Head of caudate nucleus (tissue), 42 donors: ENCODE results near the gene ARHGEF4.
A peak's percentile ranks its signal among the peaks of the same experiment; 100 is the strongest.

Source experiments
- DNase-seq, 42 donors: peaks; one replicate each; pipeline versions ENCODE4 v3.0.0 to v3.0.0-alpha.2; 2020 to 2021; ENCODE audit warnings: mixed read lengths in 7 of 42
- intact Hi-C: fragments of 100-400 bp; cut with DNase I; formaldehyde crosslinking; loops from one replicate; pipeline ENCODE4 v1.15.0; 2022

The ARHGEF4 gene

DNA sequence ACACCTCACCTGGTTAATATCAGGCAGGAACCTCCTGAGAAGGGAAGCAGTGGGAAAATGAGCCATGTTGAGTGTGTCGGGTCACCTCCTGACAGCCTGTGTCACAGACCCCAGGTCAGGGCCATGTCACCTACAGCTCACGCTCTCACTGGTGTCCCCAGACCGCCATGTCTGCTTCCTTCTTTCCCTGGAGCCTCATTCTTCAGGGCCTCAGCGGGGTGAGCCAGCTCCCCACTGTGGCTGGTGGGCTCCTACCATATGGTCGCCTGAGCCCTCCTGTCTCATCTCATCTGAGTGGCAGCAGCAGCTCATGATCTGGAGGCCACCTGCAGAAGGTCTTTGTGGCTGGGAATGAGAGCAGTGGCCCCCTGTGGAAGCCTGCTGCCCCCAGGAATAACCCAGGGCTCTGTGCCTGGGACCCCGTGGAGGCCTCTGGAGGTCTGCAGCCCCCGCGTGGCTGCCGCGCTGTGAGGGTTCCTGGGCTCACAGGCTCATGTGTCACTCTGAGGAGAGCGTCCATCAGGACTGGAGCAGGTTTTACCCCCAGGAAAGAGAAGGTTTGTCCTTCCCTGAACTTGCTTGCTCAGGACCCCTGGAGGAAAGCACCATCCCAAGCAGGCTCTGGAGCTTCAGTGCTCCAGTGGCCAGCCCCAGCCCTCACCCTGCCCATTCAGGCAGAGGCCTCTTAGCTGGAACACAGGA is 200.1 kb downstream of the ARHGEF4 start:
- DNase-seq, result peak in 6 of 42 donors; percentile 6 to 38 (median 28)
- intact Hi-C loops, result no loop called here

- intact Hi-C loops, result no loop called here
- peak in 6 of 42 donors; percentile 3 to 41 (median 20) for DNase-seq
Measured at GRCh38 chr2:131037398-131038257, 200.9 kb downstream of the ARHGEF4 start.

DNA sequence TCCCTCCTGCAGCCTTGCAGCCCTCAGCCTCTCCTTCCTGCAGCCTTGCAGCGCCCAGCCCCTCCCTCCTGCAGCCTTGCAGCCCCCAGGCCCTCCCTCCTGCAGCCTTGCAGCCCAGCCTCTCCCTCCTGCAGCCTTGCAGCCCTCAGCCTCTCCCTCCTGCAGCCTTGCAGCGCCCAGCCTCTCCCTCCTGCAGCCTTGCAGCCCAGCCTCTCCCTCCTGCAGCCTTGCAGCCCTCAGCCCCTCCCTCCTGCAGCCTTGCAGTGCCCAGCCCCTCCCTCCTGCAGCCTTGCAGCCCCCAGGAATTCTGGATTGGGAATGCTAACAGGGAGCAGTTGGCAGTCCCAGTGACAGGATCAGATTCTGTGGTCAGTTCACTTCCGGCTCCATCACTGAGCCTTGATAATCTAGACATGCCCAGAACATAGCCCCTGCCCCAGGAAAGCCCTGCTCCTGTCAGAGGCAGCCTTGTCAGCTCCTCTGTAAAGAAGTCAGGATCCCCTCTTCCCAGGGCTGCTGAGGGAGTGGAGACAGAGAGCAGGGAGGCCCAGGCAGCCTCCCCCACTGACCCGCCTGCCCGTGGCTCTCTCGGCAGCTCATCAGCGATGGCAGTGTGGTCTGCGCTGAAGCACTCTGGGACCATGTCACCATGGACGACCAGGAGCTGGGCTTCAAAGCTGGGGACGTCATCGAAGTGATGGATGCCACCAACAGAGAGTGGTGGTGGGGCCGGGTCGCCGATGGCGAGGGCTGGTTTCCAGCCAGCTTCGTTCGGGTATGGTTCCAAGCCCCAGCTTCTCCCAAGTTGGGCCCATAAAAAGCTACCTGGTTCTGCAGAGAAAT is 201.8 kb downstream of the ARHGEF4 start:
- DNase-seq, result peak in 5 of 42 donors; percentile 7 to 41 (median 25)
- intact Hi-C loops, result no loop called here

DNA sequence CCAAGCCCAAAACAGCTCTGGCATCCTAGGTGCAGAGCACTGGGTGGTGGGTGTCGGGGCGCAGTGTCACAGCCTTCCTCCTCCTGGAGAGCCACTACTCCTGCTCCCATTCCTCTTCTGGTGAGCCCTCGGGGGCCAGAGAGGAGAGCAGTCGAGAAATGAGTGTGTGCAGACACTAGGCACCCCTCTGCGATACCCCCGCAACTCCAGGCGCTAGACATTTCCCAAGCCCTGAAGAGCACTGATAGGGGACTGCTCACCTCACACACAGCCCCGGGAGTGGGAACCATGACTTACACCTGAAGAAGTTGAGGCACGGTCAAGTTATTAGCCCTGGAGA is 202.4 kb downstream of the ARHGEF4 start:
- DNase-seq, result peak in 5 of 42 donors; percentile 5 to 41 (median 34)
- intact Hi-C loops, result no loop called here

GRCh38 chr2:131039535-131039907 is 202.8 kb downstream of the ARHGEF4 start:
- intact Hi-C loops, result no loop called here
- peak in 38 of 42 donors; percentile 36 to 85 (median 68) for DNase-seq

DNA sequence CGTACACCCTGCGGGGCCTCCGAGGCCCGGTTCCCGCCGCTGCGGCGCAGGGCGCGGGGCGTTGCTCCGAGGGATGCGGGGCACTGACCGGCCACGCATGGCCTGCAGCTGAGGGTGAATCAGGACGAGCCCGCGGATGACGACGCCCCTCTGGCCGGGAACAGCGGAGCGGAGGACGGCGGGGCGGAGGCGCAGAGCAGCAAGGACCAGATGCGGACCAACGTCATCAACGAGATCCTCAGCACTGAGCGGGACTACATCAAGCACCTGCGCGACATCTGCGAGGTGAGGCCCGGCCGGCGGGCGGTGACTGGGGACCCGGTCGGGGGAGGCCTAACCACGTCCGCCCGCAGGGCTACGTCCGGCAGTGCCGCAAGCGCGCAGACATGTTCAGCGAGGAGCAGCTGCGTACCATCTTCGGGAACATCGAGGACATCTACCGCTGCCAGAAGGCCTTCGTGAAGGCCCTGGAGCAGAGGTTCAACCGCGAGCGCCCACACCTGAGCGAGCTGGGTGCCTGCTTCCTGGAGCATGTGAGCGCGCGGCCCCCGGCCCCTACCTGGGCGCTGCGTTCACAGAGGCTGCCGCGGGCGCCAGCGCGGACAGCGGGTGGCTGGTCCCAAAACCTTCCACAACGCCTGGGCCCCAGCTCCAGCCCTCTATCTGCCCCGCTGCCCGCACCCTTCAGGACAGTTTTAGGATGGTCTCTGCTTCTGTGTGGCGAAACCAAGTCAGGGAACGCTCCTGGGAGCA is 203.4 kb downstream of the ARHGEF4 start:
- intact Hi-C loops, result loop anchor here (5.0 kb wide), 1 partner anchor 52 kb away; the partner anchor contains the start of gene FAM168B

DNA sequence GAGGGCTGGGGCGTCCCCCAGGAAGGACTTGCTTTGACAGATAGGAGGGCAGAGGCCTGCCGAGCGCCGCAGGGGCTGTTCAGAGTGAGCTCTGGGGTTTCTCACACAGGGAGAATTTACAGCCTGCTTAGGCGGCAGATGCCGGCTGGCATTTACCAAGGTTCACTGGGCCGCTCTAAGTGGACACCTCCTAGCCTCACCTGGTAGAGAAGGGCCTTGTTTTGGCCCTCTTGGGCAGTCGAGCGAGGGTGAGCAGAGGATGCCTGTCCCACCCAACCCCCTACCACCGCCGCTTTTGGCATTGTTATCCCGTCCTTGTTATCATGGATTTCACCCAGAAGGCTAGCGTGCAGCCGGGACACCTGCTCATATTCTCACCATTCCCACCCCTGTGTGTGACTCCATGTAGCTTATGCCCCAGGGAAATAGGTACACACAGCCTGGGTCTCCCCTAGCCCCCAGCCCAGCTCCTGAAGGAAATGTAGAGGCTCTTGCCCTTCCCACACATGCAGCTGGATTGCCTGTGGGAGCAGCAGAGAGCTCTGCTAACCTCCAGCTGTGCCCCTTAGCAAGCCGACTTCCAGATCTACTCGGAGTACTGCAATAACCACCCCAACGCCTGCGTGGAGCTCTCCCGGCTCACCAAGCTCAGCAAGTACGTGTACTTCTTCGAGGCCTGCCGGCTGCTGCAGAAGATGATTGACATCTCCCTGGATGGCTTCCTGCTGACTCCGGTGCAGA is 204.1 kb downstream of the ARHGEF4 start:
- intact Hi-C loops, result loop anchor here (5.0 kb wide), 1 partner anchor 51 kb away; the partner anchor contains the start of gene FAM168B
- peak in 40 of 42 donors; percentile 56 to 95 (median 79) for DNase-seq

More for the DNA sequence above, 203.4 kb downstream of the ARHGEF4 start:
- DNase-seq, result peak in 4 of 42 donors; percentile 18 to 54 (median 30)

- DNase-seq, result peak in 3 of 42 donors; percentile 24 to 41 (median 31)
- intact Hi-C loops, result loop anchor here (5.0 kb wide), 1 partner anchor 51 kb away; the partner anchor contains the start of gene FAM168B
Measured at GRCh38 chr2:131041402-131042147, 204.9 kb downstream of the ARHGEF4 start.

DNA sequence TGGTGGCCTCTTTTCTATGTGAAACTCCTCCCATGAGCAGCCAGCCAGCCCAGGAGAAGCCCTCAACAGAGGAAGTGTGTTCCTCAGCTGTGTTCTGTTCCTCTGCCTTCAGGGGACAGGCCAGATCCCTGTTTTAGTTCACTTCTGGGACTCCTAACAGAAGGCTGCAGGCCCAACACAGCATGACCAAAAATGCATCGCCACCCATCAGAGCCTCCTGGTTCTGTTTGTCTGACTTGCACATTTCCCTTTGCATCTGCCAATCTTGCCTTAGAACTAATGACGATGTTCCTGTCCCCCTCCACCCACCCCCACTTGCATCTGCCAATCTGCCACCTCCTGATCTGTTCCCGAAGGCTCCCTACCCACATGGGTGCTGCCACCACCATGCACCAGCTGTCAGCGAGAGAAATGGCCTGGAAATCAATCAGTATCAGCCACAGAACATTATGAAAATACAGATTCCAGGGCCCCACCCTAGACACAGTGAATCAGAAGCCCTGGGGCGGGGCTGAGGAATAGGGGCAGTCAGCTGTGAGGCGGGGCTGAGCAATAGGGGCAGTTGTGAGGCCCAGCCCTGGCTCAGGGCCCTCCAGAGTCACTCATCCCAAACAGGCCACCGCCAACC is 205.5 kb downstream of the ARHGEF4 start:
- intact Hi-C loops, result loop anchor here (5.0 kb wide), 1 partner anchor 50 kb away; the partner anchor contains the start of gene FAM168B
- peak in 39 of 42 donors; percentile 45 to 93 (median 75) for DNase-seq

GRCh38 chr2:131043199-131044074 is 206.7 kb downstream of the ARHGEF4 start:
- DNase-seq, result peak in 4 of 42 donors; percentile 1 to 41 (median 29)
- intact Hi-C loops, result loop anchor here (5.0 kb wide), 1 partner anchor 49 kb away; the partner anchor contains the start of gene FAM168B

DNA sequence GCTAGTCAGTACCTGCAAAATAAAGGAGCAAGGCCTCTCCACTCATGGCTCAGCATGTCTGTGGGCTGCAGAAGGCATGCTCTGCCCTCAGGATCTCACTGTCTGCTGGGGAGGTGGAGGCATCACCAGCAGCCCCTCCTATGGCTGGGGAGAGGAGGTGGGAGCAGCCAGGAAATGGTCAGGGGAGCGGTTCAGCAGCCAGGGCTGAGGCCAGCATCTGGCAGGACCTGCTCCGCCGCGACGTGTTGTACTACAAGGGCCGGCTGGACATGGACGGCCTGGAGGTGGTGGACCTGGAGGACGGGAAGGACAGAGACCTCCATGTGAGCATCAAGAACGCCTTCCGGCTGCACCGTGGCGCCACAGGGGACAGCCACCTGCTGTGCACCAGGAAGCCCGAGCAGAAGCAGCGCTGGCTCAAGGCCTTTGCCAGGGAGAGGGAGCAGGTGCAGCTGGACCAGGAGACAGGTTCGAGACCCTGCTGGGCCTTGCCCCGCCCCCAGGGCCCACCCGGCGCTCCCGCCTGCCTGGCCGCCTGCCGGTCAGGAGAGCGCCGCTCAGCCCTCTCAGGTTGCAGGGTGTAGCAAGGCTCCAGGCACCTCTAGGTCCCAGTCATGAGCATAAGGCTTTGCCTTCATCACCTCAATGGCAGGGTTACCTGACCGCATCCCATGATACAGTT is 207.5 kb downstream of the ARHGEF4 start:
- peak in 6 of 42 donors; percentile 0 to 38 (median 22) for DNase-seq
- intact Hi-C loops, result loop anchor here (5.0 kb wide), 1 partner anchor 48 kb away; the partner anchor contains the start of gene FAM168B

DNA sequence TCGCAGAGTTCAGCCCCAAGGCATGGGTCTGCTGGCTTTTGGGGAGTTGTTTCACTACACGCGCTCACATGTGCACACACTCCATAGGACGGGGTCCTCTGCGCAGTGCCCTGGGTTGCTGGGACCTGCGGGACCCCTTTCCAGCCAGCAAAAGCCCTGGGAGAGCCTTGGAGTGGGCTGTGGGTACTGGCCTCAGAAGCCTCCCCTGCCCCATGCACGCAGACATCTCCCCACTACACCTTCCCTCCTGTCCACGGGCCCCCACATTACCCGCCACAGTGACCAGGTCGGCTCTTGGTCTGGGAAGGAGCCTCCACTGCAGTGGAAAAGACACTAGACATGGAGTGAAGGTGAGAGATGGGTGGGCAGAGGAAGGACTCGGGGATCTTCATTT is 208.0 kb downstream of the ARHGEF4 start:
- DNase-seq, result peak in 5 of 42 donors; percentile 1 to 33 (median 17)
- intact Hi-C loops, result loop anchor here (5.0 kb wide), 1 partner anchor 48 kb away; the partner anchor contains the start of gene FAM168B

DNA sequence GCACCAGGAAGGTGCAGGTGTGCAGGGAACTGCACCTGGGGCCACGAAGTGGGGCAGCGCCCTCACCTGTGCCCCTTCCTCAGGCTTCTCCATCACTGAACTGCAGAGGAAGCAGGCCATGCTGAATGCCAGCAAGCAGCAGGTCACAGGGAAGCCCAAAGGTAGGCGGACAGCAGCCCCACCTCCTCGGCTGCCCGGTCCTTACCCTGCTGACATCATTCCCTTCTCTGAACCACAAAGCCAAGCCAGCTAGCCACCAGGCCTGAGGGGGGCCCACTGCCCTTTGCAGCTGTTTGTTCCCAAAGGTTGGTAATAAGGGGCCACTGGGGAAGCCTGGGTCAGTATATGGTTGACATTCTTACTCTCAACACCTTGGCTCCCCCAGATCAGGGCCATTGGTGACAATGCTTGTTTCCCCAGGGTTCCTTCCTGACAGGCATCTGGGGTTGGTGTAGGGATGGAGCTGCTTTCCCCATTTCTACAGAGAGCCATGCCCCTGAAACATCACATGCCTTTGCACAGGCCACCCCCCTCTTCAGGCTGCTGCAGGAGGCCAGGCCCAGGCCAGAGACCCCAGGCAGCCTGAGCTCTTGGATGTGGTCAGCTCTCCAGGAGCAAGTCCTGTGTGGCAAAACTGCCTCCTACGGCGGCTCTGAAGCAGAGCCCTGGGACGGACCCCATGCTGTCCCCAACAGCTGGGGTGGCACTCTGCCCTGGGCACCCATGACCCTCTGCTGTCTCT is 208.7 kb downstream of the ARHGEF4 start:
- peak in 3 of 42 donors; percentile 2 to 41 (median 32) for DNase-seq
- intact Hi-C loops, result no loop called here
